HG03108 (cell line): ENCODE data around the gene TMEM62.
"Not testable (repeated sequence)": the region's sequence is repeated elsewhere in the genome, so short reads cannot be mapped to it uniquely, and the experiment has no call there.

Source experiments
- ATAC-seq: cut with Tn5 transposase; IDR thresholded peaks from one replicate; pipeline ENCODE4 v1.9.1; 2021; ENCODE audit warnings: moderate library complexity; ENCODE audit not compliant: unreplicated experiment

TMEM62 gene

DNA sequence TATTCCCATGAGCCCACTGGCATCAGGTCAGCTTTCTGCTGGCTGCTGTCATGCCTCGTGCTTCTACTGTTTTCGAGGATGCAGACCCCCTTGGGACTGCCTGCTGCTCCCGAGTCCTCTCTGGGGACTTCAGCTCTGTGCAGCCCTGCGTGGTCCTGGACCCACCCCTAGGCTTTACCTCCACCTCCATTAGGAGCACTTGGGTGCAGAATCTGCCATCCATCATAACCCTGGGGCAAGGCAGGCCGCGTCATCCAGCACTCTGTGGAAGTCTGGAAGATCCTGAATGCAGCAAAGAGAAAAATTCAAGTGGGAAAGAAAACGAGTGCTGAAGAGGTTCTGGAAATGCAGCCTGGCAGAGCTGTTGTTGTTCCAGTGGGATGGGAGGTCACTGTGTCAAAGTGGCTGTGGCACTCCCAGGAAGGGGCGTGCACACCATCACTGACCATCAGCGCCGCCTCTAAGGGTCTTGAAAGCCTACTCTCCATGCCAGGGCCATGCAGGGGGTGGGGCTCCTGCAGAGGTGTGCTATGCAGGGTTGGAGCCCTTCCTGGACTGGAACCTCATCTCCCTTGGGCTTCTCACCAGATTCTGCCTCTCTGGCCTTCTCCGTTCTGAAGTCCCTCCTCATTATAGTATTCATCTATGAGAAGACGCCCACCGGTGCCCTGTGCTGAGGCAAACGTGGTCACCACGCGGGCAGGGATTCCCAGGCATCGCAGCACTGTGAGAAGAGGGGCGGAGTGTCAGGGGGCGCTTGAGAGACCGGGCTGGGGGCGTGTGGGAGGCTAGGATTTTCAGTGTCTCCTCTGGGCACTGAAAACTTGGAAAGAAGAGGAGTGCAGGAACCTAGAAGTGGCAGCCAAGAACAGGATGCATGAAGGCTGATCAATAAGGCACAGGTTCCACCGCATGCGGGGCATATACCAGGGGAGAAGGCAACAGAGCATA lies 74.9 kb downstream of the TMEM62 start:
- no peak for ATAC-seq

DNA sequence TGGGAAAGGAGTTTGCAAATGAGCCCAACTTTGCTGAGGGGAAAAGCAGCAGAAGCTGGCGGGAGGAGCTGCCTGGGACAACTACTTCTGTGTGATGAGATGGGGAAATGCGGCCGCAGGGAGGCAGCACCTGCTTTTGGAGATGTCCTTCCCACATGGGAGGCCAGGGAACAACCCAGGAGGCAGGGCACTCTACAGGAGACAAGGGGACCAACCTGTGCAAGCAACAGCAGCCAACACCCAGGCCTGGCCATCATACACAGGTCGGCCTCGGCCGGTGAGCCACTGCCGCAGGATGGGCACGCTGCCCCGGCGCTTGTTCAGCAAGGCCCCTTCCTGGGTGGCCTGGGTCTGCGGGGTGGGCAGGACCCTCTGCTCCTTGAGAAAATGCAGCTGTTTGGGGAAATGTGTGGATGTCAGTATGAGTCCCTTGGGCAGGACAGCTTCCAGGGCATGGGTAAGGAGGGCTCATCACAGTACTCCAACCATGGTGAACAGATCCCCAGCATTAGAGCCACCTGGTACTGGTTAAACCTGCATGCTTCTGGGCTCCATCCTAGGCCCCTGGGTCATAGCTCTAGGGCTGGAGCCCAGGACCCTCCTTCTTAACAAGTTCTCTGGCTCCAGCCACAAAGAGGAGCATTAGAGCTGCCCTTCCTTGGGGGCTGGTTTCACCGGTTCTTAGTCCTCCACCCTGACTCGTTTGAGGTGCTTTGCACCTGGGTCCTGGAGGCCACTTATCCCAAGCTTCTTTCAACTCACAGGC lies 75.9 kb downstream of the TMEM62 start:
- no peak for ATAC-seq

DNA sequence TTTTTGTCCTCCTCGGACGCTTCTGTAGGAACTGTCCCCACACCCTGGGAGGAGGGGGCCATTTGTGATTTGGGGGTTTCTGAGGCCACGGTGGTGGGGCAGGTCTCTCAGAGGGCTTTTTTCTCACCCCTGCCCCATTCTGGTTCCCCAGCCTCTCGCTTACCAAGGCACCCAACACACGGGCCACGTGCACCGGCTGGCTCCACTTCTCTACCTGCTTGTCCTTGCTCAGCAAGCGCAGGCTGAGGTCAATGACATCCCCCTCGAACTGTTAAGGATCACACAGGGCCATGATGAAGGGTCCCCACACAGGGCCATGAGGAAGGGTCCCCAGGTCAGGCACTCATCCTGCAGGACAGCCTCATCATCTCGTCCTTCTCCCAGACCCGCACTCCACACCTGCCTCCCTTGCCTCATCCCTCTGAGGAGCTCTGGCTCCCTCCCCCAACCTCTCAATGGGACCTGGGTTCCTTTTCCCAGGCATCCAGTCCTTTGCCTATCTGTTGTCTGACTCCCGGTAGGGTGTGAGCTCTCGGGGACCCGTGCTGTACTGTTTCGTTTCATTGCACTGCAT lies 76.9 kb downstream of the TMEM62 start:
- ATAC-seq, result no peak

DNA sequence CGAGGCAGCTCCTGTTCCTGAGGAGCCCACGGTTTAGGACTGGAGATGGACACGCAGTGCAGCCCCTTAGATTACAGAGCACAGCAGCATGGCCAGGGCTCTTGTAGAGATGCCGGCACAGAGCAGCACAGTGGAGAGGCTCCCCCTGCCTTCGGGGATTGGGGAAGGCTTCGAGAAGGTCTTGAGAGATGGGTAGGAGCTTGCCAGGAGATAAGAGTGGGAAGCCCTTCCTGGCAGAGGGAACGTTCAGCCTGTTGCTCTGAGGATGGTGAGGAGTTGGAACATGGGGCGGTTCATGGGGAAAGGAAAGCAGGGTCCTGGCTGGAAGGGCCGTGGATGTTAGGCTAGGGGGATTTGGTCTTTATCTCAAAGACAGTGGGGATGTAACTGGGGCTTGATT lies 77.4 kb downstream of the TMEM62 start:
- ATAC-seq, result no peak

DNA sequence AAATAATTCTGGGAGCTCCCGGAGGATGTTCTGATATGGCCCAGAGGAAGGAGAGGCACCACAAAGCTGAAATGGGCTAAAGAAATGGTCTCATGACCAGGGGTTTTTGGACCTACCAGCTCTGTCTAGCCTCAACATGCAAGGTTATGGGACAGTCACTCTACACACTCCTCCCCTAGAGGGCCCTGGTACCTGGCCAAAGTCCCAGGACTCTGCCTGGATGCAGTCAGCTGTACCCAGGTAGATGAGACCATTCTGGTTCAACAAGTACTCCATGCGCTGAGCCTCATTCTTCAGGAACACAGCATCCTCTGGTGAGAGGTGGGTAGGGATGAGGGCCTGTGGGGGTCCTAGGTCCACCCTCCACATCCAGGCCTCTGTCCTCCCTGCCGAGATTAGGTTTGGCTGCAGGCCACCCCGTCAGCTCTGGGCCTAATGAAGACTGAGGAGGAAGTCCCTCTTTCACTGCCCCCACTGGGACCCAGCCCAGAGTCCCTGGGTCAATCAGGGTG lies 77.9 kb downstream of the TMEM62 start:
- no peak for ATAC-seq

DNA sequence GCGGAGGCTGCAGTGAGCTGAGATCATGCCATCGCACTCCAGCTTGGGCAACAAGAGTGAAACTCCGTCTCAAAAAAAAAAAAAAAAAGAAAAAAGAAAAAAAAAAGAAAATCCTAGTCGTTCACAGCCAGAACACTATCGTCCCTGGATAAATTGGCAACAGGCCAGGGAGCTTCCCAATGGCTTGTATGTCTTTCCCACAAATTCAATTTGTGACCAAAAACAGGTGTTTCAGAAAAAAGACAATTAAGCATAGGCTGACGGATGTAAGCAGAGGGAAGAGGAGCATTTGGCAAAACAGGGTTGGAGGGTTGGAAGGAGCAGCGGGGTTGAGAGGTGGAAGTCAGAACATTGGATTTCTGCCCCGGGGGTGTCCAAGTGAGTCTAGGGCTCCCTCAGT lies 78.9 kb downstream of the TMEM62 start:
- no peak for ATAC-seq

DNA sequence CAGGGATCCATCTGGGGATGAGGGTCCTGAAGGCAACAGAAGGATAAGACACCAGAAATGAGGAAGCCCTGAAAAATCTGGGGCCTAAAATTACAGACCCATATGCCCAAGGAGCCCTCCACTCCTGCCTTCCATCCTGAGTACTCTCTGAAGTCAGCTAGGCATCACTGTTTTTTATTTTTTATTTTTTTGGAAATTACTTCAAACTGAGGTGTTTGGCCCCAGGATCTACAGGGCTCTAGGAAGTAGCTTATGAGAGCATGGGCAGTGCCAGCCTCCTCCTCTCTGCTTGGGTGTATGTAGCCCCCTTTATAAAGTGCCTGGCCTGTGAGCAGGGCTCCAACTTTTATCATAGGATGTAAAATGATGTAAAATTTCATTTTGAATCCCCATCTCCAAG lies 79.6 kb downstream of the TMEM62 start:
- ATAC-seq, result no peak

DNA sequence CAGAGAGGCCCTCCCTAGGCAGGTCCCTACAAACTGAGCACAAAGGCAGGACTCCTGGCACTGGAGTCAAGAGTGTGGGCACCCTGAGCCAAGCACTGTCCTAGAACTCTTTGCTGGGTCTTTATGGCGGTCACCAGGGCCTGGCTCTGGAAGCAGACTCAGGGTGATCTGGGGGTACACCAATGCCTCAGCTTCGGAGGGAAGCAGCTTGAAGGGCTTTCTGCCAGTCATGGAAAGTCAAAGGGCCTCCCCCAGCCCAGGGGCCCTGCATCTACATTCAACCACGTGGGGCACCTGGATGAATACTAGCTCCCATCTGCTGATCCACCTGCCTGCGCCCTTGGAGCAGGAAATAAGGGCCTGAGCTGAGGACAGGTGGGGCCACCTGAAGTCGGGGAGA lies 80.1 kb downstream of the TMEM62 start:
- ATAC-seq, result no peak

DNA sequence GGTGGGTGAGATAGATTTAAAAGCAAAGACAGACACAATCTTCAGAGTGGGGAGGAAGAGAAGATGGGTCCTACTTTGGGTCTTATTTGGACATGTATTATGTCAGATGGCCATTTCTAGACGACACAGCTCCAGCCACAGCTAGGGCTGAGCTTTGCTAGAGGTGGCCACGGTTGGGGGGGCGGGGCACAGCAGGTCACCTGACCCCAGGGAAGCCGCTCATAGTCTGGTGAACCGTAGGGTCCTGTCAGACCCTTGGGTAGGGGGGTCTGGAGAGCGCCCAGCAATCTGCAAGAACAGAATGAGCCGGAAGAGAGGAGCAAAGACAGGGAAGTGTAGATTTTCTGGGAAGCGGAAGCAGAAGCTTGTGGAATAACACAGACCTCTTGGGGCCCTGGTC lies 80.8 kb downstream of the TMEM62 start:
- ATAC-seq, result no peak

DNA sequence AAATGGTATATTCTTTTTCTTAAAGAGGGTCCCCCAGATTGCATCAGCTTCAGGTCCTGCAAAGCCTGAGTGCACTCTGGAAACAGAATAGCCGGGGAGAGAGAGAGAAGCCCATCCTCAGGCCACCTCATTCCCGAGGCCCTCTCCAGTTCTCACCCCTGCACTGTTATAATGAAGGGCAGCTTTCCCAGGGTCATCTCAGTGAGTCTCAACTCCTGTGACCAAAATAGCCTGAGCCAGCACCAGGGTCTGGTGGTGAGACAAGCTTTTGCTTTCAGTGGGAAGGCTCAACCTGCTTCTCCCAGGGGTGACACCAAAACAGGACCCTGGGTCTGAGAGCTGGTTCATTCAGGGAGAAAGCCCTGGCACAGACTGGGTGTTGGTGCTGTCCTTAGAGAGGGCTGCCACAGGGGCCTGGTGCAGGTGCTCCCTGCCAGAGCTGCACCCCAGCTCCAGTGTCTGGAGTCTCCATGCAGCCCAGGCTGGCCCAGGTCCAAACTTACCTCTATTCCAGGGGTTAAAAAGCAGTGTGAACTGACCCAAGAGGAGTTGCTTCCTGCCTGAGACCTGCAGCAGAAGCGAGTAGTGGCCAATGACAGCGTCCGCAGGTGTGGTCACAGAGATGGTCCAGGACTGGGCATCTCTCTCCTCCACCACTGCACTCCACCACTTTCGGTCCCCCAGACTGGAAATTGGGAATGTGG lies 81.4 kb downstream of the TMEM62 start:
- no peak for ATAC-seq

DNA sequence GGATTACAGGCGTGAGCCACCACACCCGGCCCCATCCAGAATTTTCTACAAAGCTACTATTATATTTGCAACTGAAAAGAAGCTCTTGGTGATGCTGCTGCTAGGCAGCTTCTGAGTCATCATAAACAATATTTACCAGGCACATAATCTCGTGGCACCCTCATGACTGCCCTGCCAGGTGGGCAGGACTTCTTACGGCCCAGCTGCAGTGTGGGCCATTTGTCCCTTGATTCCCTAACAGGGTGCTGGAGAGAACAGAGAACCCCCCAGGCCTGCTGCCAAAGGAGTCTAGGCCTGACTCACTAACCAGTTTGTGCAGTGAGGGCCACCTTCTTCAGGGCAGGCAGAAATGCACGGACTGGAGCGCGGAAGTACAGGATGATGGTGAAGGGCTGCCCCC lies 82.6 kb downstream of the TMEM62 start:
- ATAC-seq, result no peak

DNA sequence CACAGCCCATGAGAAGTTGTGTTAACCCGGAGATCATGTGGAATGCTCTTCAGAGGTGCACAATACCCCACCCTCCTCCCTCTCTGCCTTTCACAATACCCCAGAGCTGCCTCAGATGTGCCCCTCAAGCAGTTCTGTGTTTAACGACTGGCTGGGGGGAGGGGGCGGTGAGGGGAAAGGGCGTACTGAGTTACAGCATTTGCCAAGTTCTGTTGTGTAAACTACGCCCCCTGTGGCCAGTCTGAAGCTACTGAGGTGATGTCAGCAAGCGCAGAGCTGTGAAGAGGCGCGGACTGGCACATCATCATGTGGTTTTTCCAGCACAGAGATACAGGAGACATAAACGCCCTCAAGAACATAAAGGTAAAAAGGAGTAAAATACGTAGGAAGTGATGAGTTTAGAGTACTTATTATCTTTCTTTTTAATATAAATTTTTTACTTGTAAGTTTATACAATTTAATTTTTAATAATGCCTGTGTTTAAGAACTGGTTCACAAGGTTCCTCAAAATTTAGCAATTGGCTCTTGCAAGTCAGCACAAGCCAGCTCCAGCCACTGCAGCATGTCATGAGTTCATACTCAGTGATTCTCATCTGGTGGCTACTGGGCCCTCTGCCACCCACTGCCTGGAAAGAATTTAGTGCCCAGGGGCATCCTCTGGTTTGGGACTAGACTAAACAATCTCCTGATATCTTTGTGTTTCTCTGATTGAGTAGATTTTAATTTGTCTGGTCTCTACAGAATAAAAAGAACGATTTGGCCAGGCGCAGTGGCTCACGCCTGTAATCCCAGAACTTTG lies 85.7 kb downstream of the TMEM62 start:
- no peak for ATAC-seq

DNA sequence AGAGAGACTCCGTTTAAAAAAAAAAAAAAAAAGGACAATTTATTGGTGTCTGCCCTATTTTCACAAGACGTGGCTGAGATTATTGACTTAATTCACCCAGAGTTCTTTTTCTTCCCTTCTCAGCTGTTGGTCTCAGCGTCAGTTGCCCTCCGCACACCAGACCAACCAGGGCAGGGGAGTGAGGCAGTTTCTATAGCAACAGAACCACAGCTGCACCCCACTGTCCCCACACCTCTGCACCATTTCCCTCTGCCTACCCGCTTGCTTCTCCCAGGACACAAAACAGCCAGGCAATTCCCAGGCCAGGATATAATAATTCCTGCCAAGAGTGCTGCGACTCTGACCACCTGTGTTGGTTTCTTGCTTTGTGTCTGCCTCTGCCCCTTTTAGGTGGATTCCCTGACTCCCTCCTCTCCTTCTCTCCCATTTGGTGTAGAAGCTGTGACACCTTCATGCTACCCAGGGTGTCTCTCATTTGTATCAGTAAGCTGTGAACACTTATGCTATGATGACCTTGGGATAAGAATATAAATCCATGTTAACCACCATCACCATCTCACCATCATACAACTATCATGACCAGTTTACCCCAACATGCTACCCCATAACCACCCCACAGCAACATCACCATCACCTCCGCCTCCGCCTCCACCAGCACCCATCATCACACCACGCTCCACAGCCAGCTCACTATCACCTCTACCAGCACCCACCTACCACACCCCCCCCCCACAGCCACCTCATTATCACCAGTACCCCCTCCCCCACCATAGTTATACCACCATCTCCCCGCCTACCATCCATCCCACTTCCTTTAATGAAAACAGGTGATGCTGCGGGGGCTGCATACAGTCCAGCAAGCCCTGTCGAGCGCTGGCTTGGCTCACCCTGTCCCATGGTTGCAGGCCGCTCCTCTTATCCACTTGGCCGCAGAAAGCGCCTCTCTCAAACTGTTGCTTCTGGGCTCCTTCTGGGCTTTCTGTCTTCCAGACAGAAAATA lies 86.8 kb downstream of the TMEM62 start:
- ATAC-seq, result no peak

DNA sequence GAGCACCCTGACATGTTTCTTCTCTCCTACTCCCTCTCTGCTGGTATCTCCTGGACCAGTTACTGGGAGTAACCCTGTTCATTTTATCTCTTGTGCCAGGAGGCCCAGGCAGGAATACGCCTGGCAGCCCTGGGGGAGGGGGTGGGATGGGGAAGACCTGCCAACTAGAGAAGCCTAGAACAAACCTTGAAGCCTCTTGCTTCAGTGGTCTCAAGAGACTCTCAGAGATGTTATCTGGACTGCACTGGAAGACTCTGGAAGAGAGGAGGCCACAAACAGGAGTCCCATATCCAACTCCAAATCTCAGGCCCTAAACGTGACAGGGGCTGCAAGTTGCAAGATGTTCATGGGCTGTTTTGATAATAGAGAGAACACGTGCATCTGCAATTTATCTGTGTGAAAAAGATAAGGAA lies 87.6 kb downstream of the TMEM62 start, which contains the start of gene EPB42:
Gene EPB42 (minus strand): TSS at position 28 of the 413 bp plus-strand sequence. CDS start 193 bp downstream, outside the sequence.
- ATAC-seq, result no peak

DNA sequence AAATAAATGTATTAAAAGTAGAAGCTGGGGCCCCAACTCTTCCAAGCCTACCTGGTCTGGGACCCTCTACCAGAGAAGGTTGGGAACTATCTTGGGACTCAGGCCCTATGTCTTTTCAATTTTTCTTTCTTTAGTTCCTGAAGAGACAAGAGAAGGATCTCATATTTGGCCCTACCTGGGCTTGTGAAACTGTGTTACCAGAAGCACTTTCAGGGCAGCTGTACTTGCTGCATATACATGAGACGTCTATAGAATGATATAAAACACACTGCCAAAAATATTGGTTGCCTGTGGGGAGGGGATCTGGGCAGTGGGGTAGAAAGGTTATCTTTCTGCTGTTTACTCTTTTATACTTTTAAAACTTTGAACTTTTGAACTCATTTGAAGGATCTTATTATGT lies 88.0 kb downstream of the TMEM62 start:
- no peak for ATAC-seq

DNA sequence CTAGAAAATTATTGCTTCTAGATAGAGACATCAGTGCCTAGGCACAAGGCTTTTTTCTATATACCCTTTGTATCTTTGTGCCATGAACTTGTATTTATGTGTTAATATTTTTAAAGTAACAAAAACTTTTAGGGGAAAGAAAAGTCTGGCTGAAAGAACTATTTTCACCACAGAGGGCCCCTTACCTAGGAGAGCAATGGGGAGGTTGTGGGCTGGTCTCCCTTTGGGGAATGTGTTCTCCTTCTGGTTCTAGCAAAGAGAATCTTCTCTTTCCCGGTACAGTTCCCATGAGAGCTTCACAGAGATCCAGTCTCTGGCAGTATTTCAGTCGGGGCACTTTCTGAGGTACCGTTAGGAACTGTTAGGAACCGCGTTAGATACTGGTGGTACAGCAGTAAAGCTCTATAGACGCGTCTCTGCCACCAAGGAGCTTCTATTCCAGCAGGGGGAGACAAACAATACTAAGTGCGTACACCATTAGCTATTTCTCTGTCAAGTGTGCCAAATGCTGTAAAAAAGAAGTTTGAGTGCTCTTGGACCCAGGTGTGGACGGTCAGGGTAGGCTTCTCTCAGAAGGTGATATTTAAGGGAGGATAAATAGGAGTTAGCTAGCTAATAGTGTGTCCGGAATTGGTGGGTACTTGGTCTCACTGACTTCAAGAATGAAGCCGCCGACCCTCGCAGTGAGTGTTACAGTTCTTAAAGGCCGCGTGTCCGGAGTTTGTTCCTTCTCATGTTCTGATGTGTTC lies 92.0 kb downstream of the TMEM62 start:
- no peak for ATAC-seq

DNA sequence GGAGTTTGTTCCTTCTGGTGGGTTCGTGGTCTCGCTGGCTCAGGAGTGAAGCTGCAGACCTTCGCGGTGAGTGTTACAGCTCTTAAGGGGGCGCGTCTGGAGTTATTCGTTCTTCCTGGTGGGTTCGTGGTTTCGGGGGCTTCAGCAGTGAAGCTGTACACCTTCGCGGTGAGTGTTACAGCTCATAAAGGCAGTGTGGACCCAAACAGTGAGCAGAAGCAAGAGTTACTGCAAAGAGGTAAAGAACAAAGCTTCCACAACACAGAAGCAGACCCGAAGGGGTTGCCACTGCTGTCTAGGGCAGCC lies 92.5 kb downstream of the TMEM62 start:
- not testable (repeated sequence) for ATAC-seq
